ES-I3 (cell line): ENCODE measurements around the gene TSHZ3.

Experiments used
- H3K36me3 ChIP-seq: 2 replicates; pipeline ENCODE4 v1.6.1; 2013; ENCODE audit warnings: mild to moderate bottlenecking, low read length, control low read depth, moderate library complexity; ENCODE audit not compliant: insufficient read depth
- H3K4me1 ChIP-seq: 2 replicates; pipeline ENCODE4 v1.6.1; 2013; ENCODE audit warnings: mild to moderate bottlenecking, control low read depth, low read length; ENCODE audit not compliant: insufficient read depth
- H3K9ac ChIP-seq: 2 replicates; pipeline ENCODE4 v1.6.1; 2013; ENCODE audit warnings: low read depth, mild to moderate bottlenecking, low read length, moderate library complexity
- H3K9me3 ChIP-seq: 2 replicates; pipeline ENCODE4 v1.6.1; 2013; ENCODE audit warnings: mild to moderate bottlenecking, low read length, moderate library complexity; ENCODE audit not compliant: control insufficient read depth, insufficient read depth

Gene TSHZ3

GRCh38 chr19:31351056-31351854 is 2.0 kb upstream of the TSHZ3 start:
- H3K9ac ChIP-seq: peak overlapping the region; percentile 74
- peaks cover 5% of the 10 kb centered on the region; the same call in 1 of the 2 replicates for H3K4me1 ChIP-seq
- H3K9me3 ChIP-seq: no peaks in the 10 kb centered on the region
- H3K36me3 ChIP-seq: peaks cover 2% of the 10 kb centered on the region; the same call in 1 of the 2 replicates

GRCh38 chr19:31350693-31351055 is 1.4 kb upstream of the TSHZ3 start:
- H3K9me3 ChIP-seq: no peaks in the 10 kb centered on the region
- H3K9ac ChIP-seq: peak overlapping the region; percentile 74
- H3K4me1 ChIP-seq: 0 out of 2 replicates have a peak, but pooled peaks cover 4% of the 10 kb centered on the region
- H3K36me3 ChIP-seq: peaks cover 2% of the 10 kb centered on the region; the same call in 1 of the 2 replicates

- no peaks in the 10 kb centered on the region for H3K9me3 ChIP-seq
- 0 out of 2 replicates have a peak, but pooled peaks cover 4% of the 10 kb centered on the region for H3K4me1 ChIP-seq
- peak overlapping the region; percentile 74 for H3K9ac ChIP-seq
- peaks cover 2% of the 10 kb centered on the region; the same call in 1 of the 2 replicates for H3K36me3 ChIP-seq
These were observed 927 bp upstream of the TSHZ3 start for GRCh38 chr19:31350033-31350692.

- 0 out of 2 replicates have a peak, but pooled peaks cover 4% of the 10 kb centered on the region for H3K4me1 ChIP-seq
- H3K9ac ChIP-seq: peak overlapping the region; percentile 69
- H3K9me3 ChIP-seq: no peaks in the 10 kb centered on the region
- peaks cover 2% of the 10 kb centered on the region; the same call in 1 of the 2 replicates for H3K36me3 ChIP-seq
These were observed 616 bp downstream of the TSHZ3 start for GRCh38 chr19:31348481-31349159.

GRCh38 chr19:31347828-31348392 is 1.3 kb downstream of the TSHZ3 start:
- no peaks in the 10 kb centered on the region for H3K9me3 ChIP-seq
- peak overlapping the region; percentile 69 for H3K9ac ChIP-seq
- H3K4me1 ChIP-seq: peaks cover 4% of the 10 kb centered on the region; the same call in 1 of the 2 replicates
- peaks cover 2% of the 10 kb centered on the region; the same call in 1 of the 2 replicates for H3K36me3 ChIP-seq

- H3K4me1 ChIP-seq: peaks cover 4% of the 10 kb centered on the region; the same call in 1 of the 2 replicates
- H3K36me3 ChIP-seq: peaks cover 2% of the 10 kb centered on the region; the same call in 1 of the 2 replicates
- no peaks in the 10 kb centered on the region for H3K9me3 ChIP-seq
- peak overlapping the region; percentile 69; the same call in 1 of the 2 replicates for H3K9ac ChIP-seq
These were observed 1.9 kb downstream of the TSHZ3 start for GRCh38 chr19:31347354-31347753.

- H3K36me3 ChIP-seq: peaks cover 2% of the 10 kb centered on the region
- H3K9ac ChIP-seq: no peak overlapping the region
- no peaks in the 10 kb centered on the region for H3K9me3 ChIP-seq
- peaks cover 8% of the 10 kb centered on the region; the same call in 1 of the 2 replicates for H3K4me1 ChIP-seq
These were observed 2.8 kb downstream of the TSHZ3 start for GRCh38 chr19:31346184-31347059.

GRCh38 chr19:31344403-31344802 is 4.8 kb downstream of the TSHZ3 start:
- Histone ChIP-seq H3K4me1 (peaks cover 23% of the 10 kb centered on the region), H3K36me3 (peaks cover 2% of the 10 kb centered on the region)

GRCh38 chr19:31342926-31343325 is 6.3 kb downstream of the TSHZ3 start:
- Histone ChIP-seq H3K36me3 (peaks cover 2% of the 10 kb centered on the region), H3K4me1 (peaks cover 35% of the 10 kb centered on the region), H3K9me3 (no peaks in the 10 kb centered on the region), H3K9ac (no peak overlapping the region)

More at GRCh38 chr19:31344403-31344802, 4.8 kb downstream of the TSHZ3 start:
- Histone ChIP-seq H3K9me3 (no peaks in the 10 kb centered on the region), H3K9ac (no peak overlapping the region)

- H3K9ac ChIP-seq: no peak overlapping the region
- no peaks in the 10 kb centered on the region for H3K9me3 ChIP-seq
- H3K36me3 ChIP-seq: peaks cover 5% of the 10 kb centered on the region; the same call in 1 of the 2 replicates
- peaks cover 35% of the 10 kb centered on the region for H3K4me1 ChIP-seq
These were observed 8.9 kb downstream of the TSHZ3 start for GRCh38 chr19:31340042-31341025.

- Histone ChIP-seq H3K9ac (no peak overlapping the region), H3K4me1 (peaks cover 44% of the 10 kb centered on the region), H3K9me3 (no peaks in the 10 kb centered on the region), H3K36me3 (peaks cover 5% of the 10 kb centered on the region; the same call in 1 of the 2 replicates)
These were observed 9.8 kb downstream of the TSHZ3 start for GRCh38 chr19:31339411-31339810.

- Histone ChIP-seq H3K9me3 (no peaks in the 10 kb centered on the region), H3K4me1 (peaks cover 54% of the 10 kb centered on the region), H3K36me3 (peaks cover 5% of the 10 kb centered on the region; the same call in 1 of the 2 replicates), H3K9ac (no peak overlapping the region)
These were observed 11.0 kb downstream of the TSHZ3 start for GRCh38 chr19:31338069-31338776.
